ENCODE measurements around the gene PCDHGA9.
"Not testable (repeated sequence)": the region's sequence is repeated elsewhere in the genome, so short reads cannot be mapped to it uniquely, and the experiment has no call there.

Gene PCDHGA9

DNA sequence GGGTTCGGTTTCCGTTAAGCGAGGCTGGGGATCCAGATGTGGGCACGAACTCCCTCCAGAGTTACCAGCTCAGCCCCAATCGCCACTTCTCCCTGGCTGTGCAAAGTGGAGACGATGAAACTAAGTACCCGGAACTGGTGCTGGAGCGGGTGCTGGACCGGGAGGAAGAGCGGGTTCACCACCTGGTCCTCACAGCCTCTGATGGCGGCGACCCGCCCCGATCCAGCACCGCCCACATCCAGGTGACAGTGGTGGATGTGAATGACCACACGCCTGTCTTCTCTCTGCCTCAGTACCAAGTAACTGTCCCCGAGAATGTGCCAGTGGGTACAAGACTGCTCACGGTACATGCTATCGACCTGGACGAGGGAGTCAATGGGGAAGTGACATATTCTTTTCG lies 19.2 kb upstream of the PCDHGA9 start:
- DNase-seq (ENCODE audit: low spot score): no peak

DNA sequence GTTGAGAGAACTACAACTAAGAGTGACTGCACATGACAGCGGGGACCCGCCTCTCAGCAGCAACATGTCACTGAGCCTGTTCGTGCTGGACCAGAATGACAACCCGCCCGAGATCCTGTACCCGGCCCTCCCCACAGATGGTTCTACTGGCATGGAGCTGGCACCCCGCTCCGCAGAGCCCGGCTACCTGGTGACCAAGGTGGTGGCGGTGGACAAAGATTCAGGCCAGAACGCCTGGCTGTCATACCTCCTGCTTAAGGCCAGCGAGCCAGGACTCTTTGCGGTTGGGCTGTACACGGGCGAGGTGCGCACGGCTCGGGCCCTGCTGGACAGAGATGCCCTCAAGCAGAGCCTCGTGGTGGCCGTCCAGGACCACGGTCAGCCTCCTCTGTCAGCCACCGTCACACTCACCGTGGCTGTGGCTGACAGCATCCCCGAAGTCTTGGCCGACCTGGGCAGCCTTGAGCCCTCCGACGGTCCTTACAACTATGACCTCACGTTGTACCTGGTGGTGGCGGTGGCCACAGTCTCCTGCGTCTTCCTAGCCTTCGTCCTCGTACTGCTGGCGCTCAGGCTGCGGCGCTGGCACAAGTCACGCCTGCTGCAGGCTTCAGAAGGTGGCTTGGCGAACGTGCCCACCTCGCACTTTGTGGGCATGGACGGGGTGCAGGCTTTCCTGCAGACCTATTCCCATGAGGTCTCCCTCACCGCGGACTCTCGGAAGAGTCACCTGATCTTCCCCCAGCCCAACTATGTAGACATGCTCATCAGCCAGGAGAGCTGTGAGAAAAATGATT lies 17.9 kb upstream of the PCDHGA9 start:
- no peak for DNase-seq (ENCODE audit: low spot score)

GRCh38 chr5:141387557-141388311 lies 14.8 kb upstream of the PCDHGA9 start, which contains the start of gene PCDHGB4:
PCDHGB4 (plus strand) TSS chr5:141387698; CDS start chr5:141387885, 187 bp downstream.
- not testable (repeated sequence) for DNase-seq (ENCODE audit: low spot score)

DNA sequence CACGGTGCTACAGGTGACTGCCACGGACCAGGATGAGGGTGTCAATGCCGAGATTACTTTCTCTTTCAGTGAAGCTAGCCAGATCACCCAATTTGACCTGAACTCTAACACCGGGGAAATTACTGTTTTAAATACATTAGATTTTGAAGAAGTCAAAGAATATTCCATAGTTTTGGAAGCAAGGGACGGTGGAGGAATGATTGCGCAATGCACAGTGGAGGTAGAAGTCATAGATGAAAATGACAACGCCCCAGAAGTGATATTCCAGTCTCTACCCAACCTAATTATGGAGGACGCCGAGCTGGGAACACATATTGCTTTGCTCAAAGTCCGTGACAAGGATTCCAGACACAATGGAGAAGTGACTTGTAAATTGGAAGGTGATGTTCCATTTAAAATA lies 13.9 kb upstream of the PCDHGA9 start:
- no peak for DNase-seq (ENCODE audit: low spot score)

DNA sequence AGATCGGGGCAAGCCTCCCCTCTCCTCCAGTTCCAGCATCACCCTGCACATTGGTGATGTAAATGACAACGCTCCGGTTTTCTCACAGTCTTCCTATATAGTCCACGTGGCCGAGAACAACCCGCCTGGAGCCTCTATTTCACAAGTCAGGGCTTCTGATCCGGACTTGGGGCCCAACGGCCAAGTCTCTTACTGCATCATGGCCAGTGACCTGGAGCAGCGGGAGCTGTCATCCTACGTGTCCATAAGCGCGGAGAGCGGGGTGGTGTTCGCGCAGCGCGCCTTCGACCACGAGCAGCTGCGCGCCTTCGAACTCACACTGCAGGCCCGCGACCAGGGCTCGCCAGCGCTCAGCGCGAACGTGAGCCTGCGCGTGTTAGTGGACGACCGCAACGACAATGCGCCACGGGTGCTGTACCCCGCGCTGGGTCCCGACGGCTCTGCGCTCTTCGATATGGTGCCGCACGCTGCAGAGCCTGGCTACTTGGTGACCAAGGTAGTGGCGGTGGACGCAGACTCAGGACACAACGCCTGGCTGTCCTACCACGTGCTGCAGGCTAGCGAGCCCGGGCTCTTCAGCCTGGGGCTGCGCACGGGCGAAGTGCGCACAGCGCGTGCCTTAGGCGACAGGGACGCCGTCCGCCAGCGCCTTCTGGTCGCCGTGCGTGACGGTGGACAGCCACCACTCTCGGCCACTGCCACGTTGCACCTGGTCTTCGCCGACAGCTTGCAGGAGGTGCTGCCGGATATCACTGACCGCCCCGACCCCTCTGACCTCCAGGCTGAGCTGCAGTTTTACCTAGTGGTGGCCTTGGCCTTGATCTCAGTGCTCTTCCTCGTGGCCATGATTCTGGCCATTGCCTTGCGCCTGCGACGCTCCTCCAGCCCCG lies 13.2 kb upstream of the PCDHGA9 start:
- DNase-seq (ENCODE audit: low spot score): no peak

DNA sequence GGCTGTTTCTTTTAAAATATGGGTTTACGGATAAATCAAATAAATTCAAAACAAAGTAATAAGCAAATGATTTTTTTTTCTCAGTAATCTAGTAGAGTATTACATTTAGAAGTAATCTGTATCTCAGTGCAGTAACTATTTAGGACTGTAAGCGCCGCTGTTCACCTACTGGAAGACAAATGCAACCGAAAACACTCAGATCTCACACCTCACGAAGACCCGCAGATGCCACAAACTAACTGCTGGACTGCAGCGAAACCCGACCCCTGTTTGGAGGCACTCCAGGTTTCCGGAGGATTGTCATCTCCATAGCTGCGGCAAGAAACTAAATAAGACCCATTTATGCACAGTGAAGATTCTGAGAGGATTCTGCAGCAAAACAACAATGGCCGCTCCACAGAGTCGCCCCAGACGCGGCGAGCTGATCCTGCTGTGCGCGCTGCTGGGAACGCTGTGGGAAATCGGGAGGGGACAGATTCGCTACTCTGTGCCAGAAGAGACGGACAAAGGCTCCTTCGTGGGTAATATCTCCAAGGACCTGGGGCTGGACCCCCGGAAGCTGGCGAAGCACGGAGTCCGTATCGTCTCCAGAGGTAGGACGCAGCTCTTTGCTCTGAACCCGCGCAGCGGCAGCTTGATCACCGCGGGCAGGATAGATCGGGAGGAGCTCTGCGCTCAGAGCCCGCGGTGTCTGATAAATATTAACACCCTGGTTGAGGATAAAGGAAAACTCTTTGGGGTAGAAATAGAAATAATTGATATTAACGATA lies 10.0 kb upstream of the PCDHGA9 start, which contains the start of gene PCDHGA8:
TSS of gene PCDHGA8 (plus strand) at position 205 of the 770 bp plus-strand sequence. CDS start at position 386, 181 bp downstream.
- no peak for DNase-seq (ENCODE audit: low spot score)

DNA sequence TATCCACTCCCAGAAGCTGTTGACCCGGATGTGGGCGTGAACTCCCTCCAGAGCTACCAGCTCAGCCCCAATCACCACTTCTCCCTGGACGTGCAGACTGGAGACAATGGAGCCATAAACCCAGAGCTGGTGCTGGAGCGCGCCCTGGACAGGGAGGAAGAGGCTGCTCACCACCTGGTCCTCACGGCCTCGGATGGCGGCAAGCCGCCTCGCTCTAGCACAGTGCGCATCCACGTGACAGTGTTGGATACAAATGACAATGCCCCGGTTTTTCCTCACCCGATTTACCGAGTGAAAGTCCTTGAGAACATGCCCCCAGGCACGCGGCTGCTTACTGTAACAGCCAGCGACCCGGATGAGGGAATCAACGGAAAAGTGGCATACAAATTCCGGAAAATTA lies 9.3 kb upstream of the PCDHGA9 start:
- DNase-seq (ENCODE audit: low spot score): no peak

- DNase-seq (ENCODE audit: low spot score): not testable (repeated sequence)
Measured at GRCh38 chr5:141394401-141395187, 8.0 kb upstream of the PCDHGA9 start.

- DNase-seq (ENCODE audit: low spot score): not testable (repeated sequence)
Measured at GRCh38 chr5:141397756-141398551, 4.6 kb upstream of the PCDHGA9 start, which contains the start of gene PCDHGB5. PCDHGB5 (plus strand) TSS chr5:141397947; CDS start chr5:141398128, 181 bp downstream.

DNA sequence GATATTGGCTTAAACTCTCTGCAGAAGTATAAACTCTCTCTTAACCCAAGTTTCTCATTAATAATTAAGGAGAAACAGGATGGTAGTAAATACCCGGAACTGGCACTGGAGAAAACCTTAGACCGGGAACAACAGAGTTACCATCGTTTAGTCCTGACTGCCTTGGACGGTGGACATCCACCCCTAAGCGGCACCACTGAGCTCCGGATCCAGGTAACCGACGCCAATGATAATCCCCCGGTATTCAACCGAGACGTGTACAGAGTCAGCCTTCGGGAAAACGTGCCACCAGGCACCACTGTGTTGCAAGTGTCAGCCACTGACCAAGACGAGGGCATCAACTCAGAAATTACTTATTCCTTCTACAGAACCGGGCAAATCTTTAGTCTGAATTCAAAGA lies 4.0 kb upstream of the PCDHGA9 start:
- DNase-seq (ENCODE audit: low spot score): no peak

- DNase-seq (ENCODE audit: low spot score): no peak
Measured at GRCh38 chr5:141399555-141400258, 2.9 kb upstream of the PCDHGA9 start.

- DNase-seq (ENCODE audit: low spot score): no peak
Measured at GRCh38 chr5:141403387-141403786, 809 bp downstream of the PCDHGA9 start.

GRCh38 chr5:141407790-141408505 lies 5.4 kb downstream of the PCDHGA9 start, which contains the start of gene PCDHGB6:
PCDHGB6 (plus strand) TSS chr5:141408021; CDS start chr5:141408203, 182 bp downstream.
- DNase-seq (ENCODE audit: low spot score): peak; percentile 73

- DNase-seq (ENCODE audit: low spot score): no peak
Measured at GRCh38 chr5:141409598-141410306, 7.2 kb downstream of the PCDHGA9 start.

- DNase-seq (ENCODE audit: low spot score): no peak
Measured at GRCh38 chr5:141411575-141411974, 9.0 kb downstream of the PCDHGA9 start.

GRCh38 chr5:141412854-141413539 lies 10.4 kb downstream of the PCDHGA9 start, which contains the start of gene PCDHGA10:
PCDHGA10 (plus strand) TSS chr5:141412987; CDS start chr5:141413176, 189 bp downstream.
- no peak for DNase-seq (ENCODE audit: low spot score)

Measured in SK-N-DZ (cell line).